ENCODE data around the gene PSD.

DNA sequence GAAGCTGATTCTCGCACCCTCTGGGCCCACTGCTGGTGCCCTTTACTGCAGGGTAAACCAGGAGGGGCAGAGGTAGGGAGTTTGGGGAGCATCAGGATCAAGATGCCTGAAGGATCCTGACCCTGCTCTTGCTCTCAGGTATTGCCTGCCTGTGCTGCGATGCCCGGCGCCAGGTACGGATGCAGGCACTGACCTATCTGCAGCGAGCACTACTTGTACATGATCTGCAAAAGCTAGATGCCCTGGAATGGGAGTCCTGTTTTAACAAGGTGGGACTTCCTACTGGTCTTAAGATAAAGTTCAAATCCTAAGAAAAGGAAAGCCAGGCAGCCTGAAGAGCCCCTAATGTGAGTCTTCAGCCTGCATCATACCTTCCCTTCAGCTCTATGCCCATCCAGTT is 39.2 kb downstream of the PSD start:
- TF ChIP-seq, protein P1, sequence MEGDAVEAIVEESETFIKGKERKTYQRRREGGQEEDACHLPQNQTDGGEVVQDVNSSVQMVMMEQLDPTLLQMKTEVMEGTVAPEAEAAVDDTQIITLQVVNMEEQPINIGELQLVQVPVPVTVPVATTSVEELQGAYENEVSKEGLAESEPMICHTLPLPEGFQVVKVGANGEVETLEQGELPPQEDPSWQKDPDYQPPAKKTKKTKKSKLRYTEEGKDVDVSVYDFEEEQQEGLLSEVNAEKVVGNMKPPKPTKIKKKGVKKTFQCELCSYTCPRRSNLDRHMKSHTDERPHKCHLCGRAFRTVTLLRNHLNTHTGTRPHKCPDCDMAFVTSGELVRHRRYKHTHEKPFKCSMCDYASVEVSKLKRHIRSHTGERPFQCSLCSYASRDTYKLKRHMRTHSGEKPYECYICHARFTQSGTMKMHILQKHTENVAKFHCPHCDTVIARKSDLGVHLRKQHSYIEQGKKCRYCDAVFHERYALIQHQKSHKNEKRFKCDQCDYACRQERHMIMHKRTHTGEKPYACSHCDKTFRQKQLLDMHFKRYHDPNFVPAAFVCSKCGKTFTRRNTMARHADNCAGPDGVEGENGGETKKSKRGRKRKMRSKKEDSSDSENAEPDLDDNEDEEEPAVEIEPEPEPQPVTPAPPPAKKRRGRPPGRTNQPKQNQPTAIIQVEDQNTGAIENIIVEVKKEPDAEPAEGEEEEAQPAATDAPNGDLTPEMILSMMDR (conservative IDR thresholded peaks at IDR 0.05; ENCODE audit: low read length): no peak
- no peak for TF ChIP-seq EZH2phosphoT487 (IDR thresholded peaks at IDR 0.05; ENCODE audit: borderline replicate concordance, low read depth, low read length)

Data from OCI-LY7 (cell line).